Stimulated activated CD4-positive, alpha-beta T cell treated with anti-CD3 and anti-CD28 coated beads, Interleukin-2, amount 100 ng/mL, for 48 hours (primary cell): ENCODE data around the gene SDK1.

Experiments
- DNase-seq, 2 donors: peaks; one replicate each; pipeline ENCODE4 v3.0.0-alpha.2; 2020

SDK1 gene

GRCh38 chr7:4170997-4171786 lies 870.1 kb downstream of the SDK1 start:
- DNase-seq: no peak

- DNase-seq: no peak
These were observed 871.8 kb downstream of the SDK1 start for GRCh38 chr7:4172883-4173282.

GRCh38 chr7:4173615-4174014 lies 872.6 kb downstream of the SDK1 start:
- DNase-seq: no peak

- DNase-seq: no peak
These were observed 873.0 kb downstream of the SDK1 start for GRCh38 chr7:4174016-4174415.

- DNase-seq: no peak
These were observed 873.4 kb downstream of the SDK1 start for GRCh38 chr7:4174451-4174850.

- no peak for DNase-seq
These were observed 873.8 kb downstream of the SDK1 start for GRCh38 chr7:4174884-4175283.

- no peak for DNase-seq
These were observed 874.4 kb downstream of the SDK1 start for GRCh38 chr7:4175346-4175973.

GRCh38 chr7:4177001-4177400 lies 875.9 kb downstream of the SDK1 start:
- DNase-seq: no peak

- DNase-seq: no peak
These were observed 877.4 kb downstream of the SDK1 start for GRCh38 chr7:4178416-4178815.

GRCh38 chr7:4178916-4179687 lies 878.0 kb downstream of the SDK1 start:
- no peak for DNase-seq

GRCh38 chr7:4179688-4180380 lies 878.8 kb downstream of the SDK1 start:
- DNase-seq: no peak

GRCh38 chr7:4181446-4181845 lies 880.4 kb downstream of the SDK1 start:
- DNase-seq: no peak

- DNase-seq: no peak
These were observed 881.7 kb downstream of the SDK1 start for GRCh38 chr7:4182605-4183300.

- no peak for DNase-seq
These were observed 883.6 kb downstream of the SDK1 start for GRCh38 chr7:4184653-4185052.

GRCh38 chr7:4185136-4185535 lies 884.1 kb downstream of the SDK1 start:
- no peak for DNase-seq

GRCh38 chr7:4185721-4186512 lies 884.9 kb downstream of the SDK1 start:
- no peak for DNase-seq

GRCh38 chr7:4186513-4186780 lies 885.4 kb downstream of the SDK1 start:
- DNase-seq: no peak

- no peak for DNase-seq
These were observed 887.6 kb downstream of the SDK1 start for GRCh38 chr7:4188651-4189050.

GRCh38 chr7:4189131-4189570 lies 888.1 kb downstream of the SDK1 start:
- no peak for DNase-seq

GRCh38 chr7:4190010-4190981 lies 889.2 kb downstream of the SDK1 start:
- DNase-seq: no peak

GRCh38 chr7:4191046-4191445 lies 890.0 kb downstream of the SDK1 start:
- DNase-seq: no peak
